SK-N-SH (cell line): ENCODE results near the gene CATSPERZ. TPM values are rescaled to one million over a fixed set of nuclear protein-coding genes. Genes with fewer than 3 reads are reported as not detected.

Source experiments
- CTCF ChIA-PET: fragments of 300-600, 350-600 bp; formaldehyde crosslinking; extraction: SDS; loops from one replicate; lab custom pipeline; 2021; lab: Yijun Ruan, JAX
- POLR2A ChIA-PET: fragments of 350-600 bp; sonication (Branson Sonifier 250); formaldehyde crosslinking; extraction: SDS; loops from one replicate; lab custom pipeline; 2020; ENCODE audit warnings: antibody characterized with exemption, inconsistent platforms; lab: Yijun Ruan, JAX
- DNase-seq: peaks from one replicate; pipeline ENCODE4 v3.0.0; 2012
- H2AFZ ChIP-seq: fragments of 200-600 bp; sonication (generic); 2 replicates; pipeline ENCODE4 v1.8.1; 2016; ENCODE audit warnings: antibody characterized with exemption, mild to moderate bottlenecking, low read depth
- H3F3A ChIP-seq: fragments of 200-600 bp; sonication (generic); replicated peaks from 2 replicates; pipeline ENCODE3; 2016; ENCODE audit warnings: antibody characterized with exemption, mild to moderate bottlenecking; ENCODE audit not compliant: insufficient read depth
- H3K27ac ChIP-seq, 2 experiments: fragments of 200-500 bp in 1 of 2; fragments of 200-600 bp in 1 of 2; sonication (Bioruptor generic) in 1 of 2; sonication (generic), shearing (Covaris generic) in 1 of 2; 2 replicates each; pipeline versions ENCODE4 v1.5.1 to v1.6.1; 2014 to 2016; ENCODE audit warnings: low read depth in 2 of 2, inconsistent platforms in 1 of 2, low read length in 1 of 2, mild to moderate bottlenecking in 1 of 2, mixed read lengths in 1 of 2
- H3K27me3 ChIP-seq: fragments of 200-600 bp; sonication (generic), shearing (Covaris generic); 2 replicates; pipeline ENCODE4 v1.6.1; 2016; ENCODE audit warnings: mixed run types; ENCODE audit not compliant: insufficient read depth
- H3K36me3 ChIP-seq, 2 experiments: fragments of 200-500 bp in 1 of 2; fragments of 200-600 bp in 1 of 2; sonication (Bioruptor generic) in 1 of 2; sonication (generic) in 1 of 2; replicated peaks in 1 of 2; 2 replicates each; pipeline versions ENCODE3 to v1.5.1; 2014 to 2016; ENCODE audit warnings: low read length in 1 of 2, mild to moderate bottlenecking in 1 of 2; ENCODE audit not compliant: insufficient read depth in 2 of 2, control insufficient read depth in 1 of 2
- H3K4me1 ChIP-seq, 2 experiments: fragments of 200-500 bp in 1 of 2; fragments of 200-600 bp in 1 of 2; sonication (Bioruptor generic) in 1 of 2; sonication (generic), shearing (Covaris generic) in 1 of 2; 2 replicates each; pipeline versions ENCODE4 v1.5.1 to v1.6.1; 2014 to 2016; ENCODE audit warnings: low read depth in 1 of 2, low read length in 1 of 2, mixed run types in 1 of 2; ENCODE audit not compliant: insufficient read depth in 2 of 2, control insufficient read depth in 1 of 2
- H3K4me2 ChIP-seq: fragments of 200-600 bp; sonication (generic), shearing (Covaris generic); 2 replicates; pipeline ENCODE4 v1.6.1; 2017; ENCODE audit warnings: mixed run types
- H3K4me3 ChIP-seq, 2 experiments: fragments of 200-500 bp in 1 of 2; fragments of 200-600 bp in 1 of 2; sonication (Bioruptor generic) in 1 of 2; sonication (generic), shearing (Covaris generic) in 1 of 2; 2 replicates each; pipeline versions ENCODE4 v1.5.1 to v1.8.1; 2014 to 2016; ENCODE audit warnings: low read depth in 2 of 2, inconsistent platforms in 1 of 2, low read length in 1 of 2, mild to moderate bottlenecking in 1 of 2, mixed read lengths in 1 of 2, moderate library complexity in 1 of 2
- H3K79me2 ChIP-seq: fragments of 200-600 bp; sonication (generic); 2 replicates; pipeline ENCODE4 v1.8.1; 2017; ENCODE audit warnings: mild to moderate bottlenecking; ENCODE audit not compliant: insufficient read depth
- H3K9ac ChIP-seq: fragments of 200-600 bp; sonication (generic); 2 replicates; pipeline ENCODE4 v1.6.1; 2017; ENCODE audit warnings: mixed run types
- H3K9me2 ChIP-seq: fragments of 200-600 bp; sonication (generic); 2 replicates; pipeline ENCODE4 v1.6.1; 2017; ENCODE audit warnings: mixed run types
- H3K9me3 ChIP-seq: fragments of 200-600 bp; sonication (generic); 2 replicates; pipeline ENCODE4 v1.6.1; 2017; ENCODE audit warnings: mixed run types, mild to moderate bottlenecking, moderate library complexity
- H4K20me1 ChIP-seq: fragments of 200-600 bp; sonication (generic); 2 replicates; pipeline ENCODE4 v1.6.1; 2017; ENCODE audit warnings: mild to moderate bottlenecking, mixed run types; ENCODE audit not compliant: insufficient read depth
- CHD2 ChIP-seq: fragments of 150-350 bp; IDR thresholded peaks from 2 replicates; pipeline ENCODE4 v1.6.1; 2018; ENCODE audit warnings: low read length; ENCODE audit not compliant: partially characterized antibody
- EP300 ChIP-seq, 2 experiments: IDR thresholded peaks; 2 replicates each; pipeline versions ENCODE4 v1.4.0 to v1.6.1; 2012; ENCODE audit warnings: borderline replicate concordance in 1 of 2, low read depth in 1 of 2, low read length in 1 of 2
- EZH2phosphoT487 ChIP-seq: fragments of 200-600 bp; sonication (generic); IDR thresholded peaks from 2 replicates; pipeline ENCODE4 v1.6.1; 2017; ENCODE audit warnings: low read depth, mixed run types, mild to moderate bottlenecking, antibody characterized with exemption, moderate library complexity, borderline replicate concordance
- FOXM1 ChIP-seq: IDR thresholded peaks from 2 replicates; pipeline ENCODE4 v1.4.0; 2012; ENCODE audit warnings: low read depth, mild to moderate bottlenecking
- GABPA ChIP-seq: IDR thresholded peaks from 2 replicates; pipeline ENCODE4 v1.4.0; 2012; ENCODE audit warnings: low read depth, mild to moderate bottlenecking
- JUND ChIP-seq: IDR thresholded peaks from 2 replicates; pipeline ENCODE4 v1.4.0; 2012
- MEF2A ChIP-seq: IDR thresholded peaks from 2 replicates; pipeline ENCODE4 v1.4.0; 2012; ENCODE audit warnings: low read depth, borderline replicate concordance
- NFIC ChIP-seq: IDR thresholded peaks from 2 replicates; pipeline ENCODE4 v1.4.0; 2012; ENCODE audit warnings: borderline replicate concordance
- NRF1 ChIP-seq: IDR thresholded peaks from 2 replicates; pipeline ENCODE4 v1.6.1; 2012; ENCODE audit warnings: low read depth, mild to moderate bottlenecking, low read length
- POLR2AphosphoS5 ChIP-seq: IDR thresholded peaks from 2 replicates; pipeline ENCODE4 v1.6.1; 2012; ENCODE audit warnings: low read depth, low read length
- RAD21 ChIP-seq: IDR thresholded peaks from 2 replicates; pipeline ENCODE4 v1.6.1; 2012; ENCODE audit warnings: mild to moderate bottlenecking, low read length
- SMC3 ChIP-seq: IDR thresholded peaks from 2 replicates; pipeline ENCODE4 v1.6.1; 2012; ENCODE audit warnings: low read depth, low read length, improper control_type of control experiment
- TAF1 ChIP-seq: IDR thresholded peaks from 2 replicates; pipeline ENCODE4 v1.6.1; 2012; ENCODE audit warnings: low read depth, mild to moderate bottlenecking, low read length, moderate library complexity, borderline replicate concordance
- TCF12 ChIP-seq: IDR thresholded peaks from 2 replicates; pipeline ENCODE4 v1.4.0; 2012
- TEAD4 ChIP-seq: IDR thresholded peaks from 2 replicates; pipeline ENCODE4 v1.4.0; 2012; ENCODE audit warnings: mild to moderate bottlenecking, borderline replicate concordance; ENCODE audit not compliant: insufficient read depth
- WGBS: methylation state at CpG from one replicate; pipeline ENCODE4 v1.1.6; 2017; ENCODE audit warnings: low lambda C conversion rate; 5-methylcytosine and 5-hydroxymethylcytosine counted together
- polyA plus RNA-seq, 3 experiments: library from polyadenylated mRNA; depleted of rRNA; stranded (reverse); fragments of >200 nt; gene quantifications; 2 replicates each; pipeline ENCODE4 v1.2.3, GENCODE V29; 2012
- TF ChIP-seq, protein P1 (sequence below): IDR thresholded peaks from 2 replicates; pipeline ENCODE4 v1.4.0; 2012; ENCODE audit warnings: low read depth
- TF ChIP-seq, protein P2 (sequence below): fragments of 150-350 bp; IDR thresholded peaks from 2 replicates; pipeline ENCODE4 v1.6.1; 2017; ENCODE audit warnings: antibody characterized with exemption, low read length, low read depth, borderline replicate concordance
- TF ChIP-seq, protein P3 (sequence below): fragments of 150-350 bp; IDR thresholded peaks from 2 replicates; pipeline ENCODE4 v1.6.1; 2016; ENCODE audit warnings: mild to moderate bottlenecking, low read depth, low read length

CATSPERZ gene
- polyA plus RNA-seq, 1 of the 3 experiments (the other 2 are of a cell fraction), result 0.54 TPM

GRCh38 chr11:64252003-64252872 is 47.9 kb upstream of the CATSPERZ start (continued):
- TF ChIP-seq, protein P1, sequence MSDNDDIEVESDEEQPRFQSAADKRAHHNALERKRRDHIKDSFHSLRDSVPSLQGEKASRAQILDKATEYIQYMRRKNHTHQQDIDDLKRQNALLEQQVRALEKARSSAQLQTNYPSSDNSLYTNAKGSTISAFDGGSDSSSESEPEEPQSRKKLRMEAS, result peak; percentile 49; the same call in 1 of the 2 replicates
- peak; percentile 19; the same call in 1 of the 2 replicates for TF ChIP-seq RAD21
- TF ChIP-seq, all 33 proteins: peak for 6

- Histone ChIP-seq H2AFZ (no peak overlapping the region), H3K4me3 (peak overlapping the region; percentile 88 to 90; a peak in 2 of 4 replicates), H3K36me3 (peaks cover 10 to 24% of the 10 kb centered on the region in 2 experiments), H3K9ac (no peak overlapping the region; the same call in 1 of the 2 replicates), H3K79me2 (peaks cover 30% of the 10 kb centered on the region), H3K4me1 (peaks cover 10 to 25% of the 10 kb centered on the region in 2 experiments; a peak in 2 of 4 replicates), H4K20me1 (peaks cover 14% of the 10 kb centered on the region), H3K9me2 (no peaks in the 10 kb centered on the region), H3K27ac (no peak overlapping the region; a peak in 1 of 4 replicates), H3K9me3 (no peaks in the 10 kb centered on the region), H3F3A (peaks cover 3% of the 10 kb centered on the region), H3K4me2 (peak overlapping the region; percentile 96), H3K27me3 (no peaks in the 10 kb centered on the region)
- POLR2A ChIA-PET, result interaction anchor here (0.9 to 12.4 kb wide), 3 partner anchors 9 to 17 kb away, joined by 3 to 112 read pairs (median 34); no protein-coding TSS in a partner anchor
- DNase-seq, result no peak
- CTCF ChIA-PET, result interaction anchor here (1.4 to 4.6 kb wide), 7 partner anchors 10 to 50 kb away, joined by 4 to 119 read pairs (median 17); partner anchors contain the start of genes BAD, ESRRA, GPR137 and VEGFB
- 85% methylated on average over 7 of the region's 8 CpGs for WGBS
- no peak for TF ChIP-seq JUND
- TF ChIP-seq EP300 (IDR thresholded peaks at IDR 0.05; ENCODE audit: borderline replicate concordance in 1 of 2, low read depth in 1 of 2, low read length in 1 of 2), result no peak
- no peak for TF ChIP-seq RAD21
- TF ChIP-seq TCF12, result no peak
- TF ChIP-seq, protein P1, result no peak
These were observed 47.1 kb upstream of the CATSPERZ start for GRCh38 chr11:64253043-64253442.

DNA sequence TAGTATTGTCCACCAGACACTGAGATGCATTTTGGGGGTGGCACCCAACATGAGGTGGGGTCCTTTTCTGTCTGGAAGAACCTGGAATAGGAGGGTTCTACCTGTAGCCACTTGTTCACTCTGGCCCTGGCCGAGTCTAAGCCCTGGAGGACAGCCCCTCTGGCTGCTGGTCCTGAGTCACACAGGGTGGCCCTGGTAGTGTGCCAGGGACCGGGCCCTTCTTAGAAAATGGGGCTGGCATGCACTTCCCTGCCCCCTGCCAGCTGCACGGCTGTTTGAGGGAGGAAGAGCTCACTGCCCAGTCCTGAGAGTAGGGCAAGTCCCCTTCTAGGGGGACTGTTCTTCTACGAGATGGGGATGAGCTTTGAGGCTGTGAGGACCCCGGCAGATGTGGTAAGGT is 46.7 kb upstream of the CATSPERZ start:
- no peaks in the 10 kb centered on the region for H3K9me3 ChIP-seq
- H3K4me3 ChIP-seq, result no peak overlapping the region
- no peaks in the 10 kb centered on the region for H3K27me3 ChIP-seq
- H4K20me1 ChIP-seq, result peaks cover 14% of the 10 kb centered on the region
- H2AFZ ChIP-seq, result no peak overlapping the region
- H3K9me2 ChIP-seq, result no peaks in the 10 kb centered on the region
- H3F3A ChIP-seq, result peaks cover 3% of the 10 kb centered on the region
- peaks cover 10 to 26% of the 10 kb centered on the region in 2 experiments for H3K36me3 ChIP-seq
- ChIA-PET CTCF (interaction anchor here (1.5 to 1.6 kb wide), 2 partner anchors 9 to 10 kb away, joined by 4 to 15 read pairs; no protein-coding TSS in a partner anchor), POLR2A (no interaction called here)
- peaks cover 10 to 25% of the 10 kb centered on the region in 2 experiments; a peak in 2 of 4 replicates for H3K4me1 ChIP-seq
- H3K27ac ChIP-seq, result no peak overlapping the region
- peak overlapping the region; percentile 96; the same call in 1 of the 2 replicates for H3K4me2 ChIP-seq
- TF ChIP-seq JUND (no peak), MEF2A (no peak), GABPA (no peak), EZH2phosphoT487 (no peak), EP300 (IDR thresholded peaks at IDR 0.05; ENCODE audit: borderline replicate concordance in 1 of 2, low read depth in 1 of 2, low read length in 1 of 2) (no peak), TAF1 (no peak), NFIC (no peak), SMC3 (no peak), FOXM1 (no peak), TCF12 (no peak), POLR2AphosphoS5 (no peak), CHD2 (no peak), NRF1 (no peak), TEAD4 (no peak)
- TF ChIP-seq, protein P2, sequence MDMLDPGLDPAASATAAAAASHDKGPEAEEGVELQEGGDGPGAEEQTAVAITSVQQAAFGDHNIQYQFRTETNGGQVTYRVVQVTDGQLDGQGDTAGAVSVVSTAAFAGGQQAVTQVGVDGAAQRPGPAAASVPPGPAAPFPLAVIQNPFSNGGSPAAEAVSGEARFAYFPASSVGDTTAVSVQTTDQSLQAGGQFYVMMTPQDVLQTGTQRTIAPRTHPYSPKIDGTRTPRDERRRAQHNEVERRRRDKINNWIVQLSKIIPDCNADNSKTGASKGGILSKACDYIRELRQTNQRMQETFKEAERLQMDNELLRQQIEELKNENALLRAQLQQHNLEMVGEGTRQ, result no peak
- TF ChIP-seq, protein P3, sequence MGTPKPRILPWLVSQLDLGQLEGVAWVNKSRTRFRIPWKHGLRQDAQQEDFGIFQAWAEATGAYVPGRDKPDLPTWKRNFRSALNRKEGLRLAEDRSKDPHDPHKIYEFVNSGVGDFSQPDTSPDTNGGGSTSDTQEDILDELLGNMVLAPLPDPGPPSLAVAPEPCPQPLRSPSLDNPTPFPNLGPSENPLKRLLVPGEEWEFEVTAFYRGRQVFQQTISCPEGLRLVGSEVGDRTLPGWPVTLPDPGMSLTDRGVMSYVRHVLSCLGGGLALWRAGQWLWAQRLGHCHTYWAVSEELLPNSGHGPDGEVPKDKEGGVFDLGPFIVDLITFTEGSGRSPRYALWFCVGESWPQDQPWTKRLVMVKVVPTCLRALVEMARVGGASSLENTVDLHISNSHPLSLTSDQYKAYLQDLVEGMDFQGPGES, result no peak
- TF ChIP-seq, all 33 proteins: peak for 0
- Histone ChIP-seq H3K79me2 (peaks cover 30% of the 10 kb centered on the region), H3K9ac (no peak overlapping the region)
- 100% methylated on average over 1 of the region's 5 CpGs for WGBS
- DNase-seq, result no peak
